Lower leg skin (tissue), 3 donors: Measurements from ENCODE around the gene ZXDB.

Experiments used
- POLR2A ChIP-seq, 2 donors: fragments of 450-650 bp; IDR thresholded peaks; one replicate each; pipeline ENCODE4 v1.6.1; 2016 to 2017; ENCODE audit warnings: antibody characterized with exemption in 2 of 2, mild to moderate bottlenecking in 1 of 2, moderate library complexity in 1 of 2
- TF ChIP-seq, protein P1 (sequence below), 3 donors: fragments of 450-650 bp; IDR thresholded peaks; one replicate each; pipeline ENCODE4 v1.5.1; 2016; ENCODE audit warnings: antibody characterized with exemption in 3 of 3, mild to moderate bottlenecking in 3 of 3, moderate library complexity in 2 of 3

DNA sequence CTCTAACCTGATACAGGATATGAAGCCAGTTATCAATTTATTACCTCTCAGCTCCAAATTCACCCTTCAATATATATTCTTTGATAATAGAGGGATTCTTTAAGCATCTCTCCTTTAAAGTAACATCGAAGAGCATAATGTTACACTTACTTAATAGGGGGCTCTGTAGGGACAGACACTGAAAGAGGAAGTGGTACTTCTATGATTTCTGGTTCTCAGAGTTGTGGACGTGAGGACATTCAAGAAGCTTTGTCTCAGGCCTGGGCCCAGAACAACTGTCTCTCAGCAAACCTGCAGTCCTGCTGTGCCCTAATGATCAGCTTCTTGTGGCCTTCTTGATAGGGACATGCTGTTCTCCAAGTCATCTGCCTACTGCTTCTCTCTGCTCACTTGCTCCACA lies 4.2 kb upstream of the ZXDB start:
- TF ChIP-seq, protein P1, sequence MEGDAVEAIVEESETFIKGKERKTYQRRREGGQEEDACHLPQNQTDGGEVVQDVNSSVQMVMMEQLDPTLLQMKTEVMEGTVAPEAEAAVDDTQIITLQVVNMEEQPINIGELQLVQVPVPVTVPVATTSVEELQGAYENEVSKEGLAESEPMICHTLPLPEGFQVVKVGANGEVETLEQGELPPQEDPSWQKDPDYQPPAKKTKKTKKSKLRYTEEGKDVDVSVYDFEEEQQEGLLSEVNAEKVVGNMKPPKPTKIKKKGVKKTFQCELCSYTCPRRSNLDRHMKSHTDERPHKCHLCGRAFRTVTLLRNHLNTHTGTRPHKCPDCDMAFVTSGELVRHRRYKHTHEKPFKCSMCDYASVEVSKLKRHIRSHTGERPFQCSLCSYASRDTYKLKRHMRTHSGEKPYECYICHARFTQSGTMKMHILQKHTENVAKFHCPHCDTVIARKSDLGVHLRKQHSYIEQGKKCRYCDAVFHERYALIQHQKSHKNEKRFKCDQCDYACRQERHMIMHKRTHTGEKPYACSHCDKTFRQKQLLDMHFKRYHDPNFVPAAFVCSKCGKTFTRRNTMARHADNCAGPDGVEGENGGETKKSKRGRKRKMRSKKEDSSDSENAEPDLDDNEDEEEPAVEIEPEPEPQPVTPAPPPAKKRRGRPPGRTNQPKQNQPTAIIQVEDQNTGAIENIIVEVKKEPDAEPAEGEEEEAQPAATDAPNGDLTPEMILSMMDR (IDR thresholded peaks at IDR 0.05): no peak
- TF ChIP-seq POLR2A (IDR thresholded peaks at IDR 0.05): no peak
